ENCODE data around the gene ZNF740.

ZNF740 gene

DNA sequence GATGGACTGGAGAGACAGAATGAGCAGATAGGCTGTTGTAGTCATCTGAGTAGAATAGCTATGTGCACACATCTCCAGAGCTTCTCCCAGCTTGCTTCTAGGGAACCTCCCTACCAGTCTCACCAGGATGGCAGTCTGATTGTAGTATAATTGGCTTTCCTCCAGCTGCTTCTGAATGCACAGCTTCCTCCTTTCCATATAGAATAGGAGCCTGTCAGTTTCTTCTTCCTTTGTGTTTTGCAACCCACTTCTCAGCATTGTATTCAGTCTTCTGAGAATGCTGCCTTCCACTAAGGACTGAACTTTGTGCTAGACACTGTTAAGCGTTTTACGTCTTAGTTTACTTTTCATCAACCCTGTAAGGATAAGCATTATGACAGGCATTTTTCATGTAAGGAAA lies 2.4 kb downstream of the ZNF740 start:
- DNase-seq: no peak
- H3K36me3 Mint-ChIP-seq (ENCODE audit: low read depth): peaks cover 74% of the 10 kb centered on the region
- peak overlapping the region; percentile 93 for H3K27ac Mint-ChIP-seq
- H3K4me1 Mint-ChIP-seq (ENCODE audit: low read depth): peaks cover 55% of the 10 kb centered on the region
- peak overlapping the region; percentile 91 for H3K4me3 Mint-ChIP-seq
- H3K9me3 Mint-ChIP-seq: no peaks in the 10 kb centered on the region
- H3K27me3 Mint-ChIP-seq: no peaks in the 10 kb centered on the region

DNA sequence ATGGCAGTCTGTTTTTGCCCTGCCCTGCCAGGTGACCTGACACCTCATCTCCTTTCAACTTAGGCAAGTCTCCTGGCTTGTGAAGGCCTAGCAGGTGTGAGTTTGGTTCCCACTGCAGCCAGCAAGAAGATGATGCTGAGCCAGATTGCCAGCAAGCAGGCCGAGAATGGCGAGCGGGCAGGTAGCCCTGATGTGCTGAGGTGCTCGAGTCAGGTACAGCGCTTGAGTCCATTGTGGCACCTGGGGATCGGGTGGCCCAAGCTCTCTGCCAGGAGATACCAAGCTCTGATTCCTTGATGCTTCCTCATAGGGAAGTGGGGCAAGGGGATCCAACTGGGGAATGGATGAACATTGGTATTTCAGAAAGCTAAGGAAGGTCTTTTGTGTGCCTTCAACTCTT lies 4.3 kb downstream of the ZNF740 start:
- no peaks in the 10 kb centered on the region for H3K27me3 Mint-ChIP-seq
- peaks cover 54% of the 10 kb centered on the region for H3K4me1 Mint-ChIP-seq (ENCODE audit: low read depth)
- H3K4me3 Mint-ChIP-seq: no peak overlapping the region
- peaks cover 91% of the 10 kb centered on the region for H3K36me3 Mint-ChIP-seq (ENCODE audit: low read depth)
- H3K9me3 Mint-ChIP-seq: no peaks in the 10 kb centered on the region
- no peak for DNase-seq
- peak overlapping the region; percentile 42 for H3K27ac Mint-ChIP-seq

DNA sequence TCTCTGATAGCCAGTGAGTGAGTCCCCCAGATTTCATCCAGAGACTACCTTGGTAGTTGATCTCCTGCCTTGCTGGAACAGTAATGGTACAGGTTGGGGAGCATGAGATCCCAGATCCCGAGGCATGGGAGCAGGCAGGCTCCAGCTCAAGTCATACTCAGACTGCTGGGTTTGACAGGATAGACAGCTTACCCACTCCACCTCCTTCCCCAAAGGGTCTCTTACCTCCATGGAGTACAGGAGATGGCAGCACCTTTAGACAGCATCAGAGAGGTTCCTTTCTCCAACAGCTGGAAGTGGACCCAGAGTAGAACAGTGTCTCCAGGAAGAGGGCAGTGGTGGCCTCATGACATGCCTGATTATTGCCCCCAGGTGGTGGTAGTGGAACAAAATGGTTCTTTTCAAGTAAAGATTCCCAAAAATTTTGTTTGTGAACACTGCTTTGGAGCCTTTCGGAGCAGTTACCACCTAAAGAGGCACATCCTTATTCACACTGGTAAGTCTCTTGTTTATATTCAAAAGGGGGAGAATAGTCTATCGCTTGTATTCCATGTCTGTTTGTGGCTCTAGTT lies 5.1 kb downstream of the ZNF740 start:
- Mint-ChIP-seq H3K27me3 (no peaks in the 10 kb centered on the region), H3K4me1 (ENCODE audit: low read depth) (peaks cover 56% of the 10 kb centered on the region), H3K27ac (peak overlapping the region; percentile 38), H3K9me3 (no peaks in the 10 kb centered on the region), H3K36me3 (ENCODE audit: low read depth) (peaks cover 94% of the 10 kb centered on the region), H3K4me3 (no peak overlapping the region)
- no peak for DNase-seq

DNA sequence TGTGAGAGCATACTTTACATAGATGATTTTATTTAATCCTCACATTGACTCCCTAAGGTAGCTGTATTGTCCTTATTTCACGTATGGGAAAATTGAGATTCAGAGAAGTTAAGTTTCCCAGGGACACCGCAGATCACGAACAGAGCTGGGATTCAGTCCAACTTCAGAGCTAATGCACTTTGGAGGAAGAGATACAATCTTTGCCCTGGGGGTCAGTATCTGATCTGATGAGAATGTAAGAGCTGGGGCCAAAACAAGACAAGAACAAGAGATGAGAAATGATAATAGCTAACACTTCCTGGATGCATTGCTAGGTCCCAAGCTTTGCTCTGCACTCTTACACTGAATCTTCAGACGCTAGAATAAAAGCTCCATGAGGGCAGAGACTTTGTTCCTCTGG lies 6.2 kb downstream of the ZNF740 start:
- H3K27me3 Mint-ChIP-seq: no peaks in the 10 kb centered on the region
- H3K27ac Mint-ChIP-seq: no peak overlapping the region
- no peak for DNase-seq
- peaks cover 54% of the 10 kb centered on the region for H3K4me1 Mint-ChIP-seq (ENCODE audit: low read depth)
- H3K36me3 Mint-ChIP-seq (ENCODE audit: low read depth): peaks cover 96% of the 10 kb centered on the region
- no peaks in the 10 kb centered on the region for H3K9me3 Mint-ChIP-seq
- H3K4me3 Mint-ChIP-seq: no peak overlapping the region

DNA sequence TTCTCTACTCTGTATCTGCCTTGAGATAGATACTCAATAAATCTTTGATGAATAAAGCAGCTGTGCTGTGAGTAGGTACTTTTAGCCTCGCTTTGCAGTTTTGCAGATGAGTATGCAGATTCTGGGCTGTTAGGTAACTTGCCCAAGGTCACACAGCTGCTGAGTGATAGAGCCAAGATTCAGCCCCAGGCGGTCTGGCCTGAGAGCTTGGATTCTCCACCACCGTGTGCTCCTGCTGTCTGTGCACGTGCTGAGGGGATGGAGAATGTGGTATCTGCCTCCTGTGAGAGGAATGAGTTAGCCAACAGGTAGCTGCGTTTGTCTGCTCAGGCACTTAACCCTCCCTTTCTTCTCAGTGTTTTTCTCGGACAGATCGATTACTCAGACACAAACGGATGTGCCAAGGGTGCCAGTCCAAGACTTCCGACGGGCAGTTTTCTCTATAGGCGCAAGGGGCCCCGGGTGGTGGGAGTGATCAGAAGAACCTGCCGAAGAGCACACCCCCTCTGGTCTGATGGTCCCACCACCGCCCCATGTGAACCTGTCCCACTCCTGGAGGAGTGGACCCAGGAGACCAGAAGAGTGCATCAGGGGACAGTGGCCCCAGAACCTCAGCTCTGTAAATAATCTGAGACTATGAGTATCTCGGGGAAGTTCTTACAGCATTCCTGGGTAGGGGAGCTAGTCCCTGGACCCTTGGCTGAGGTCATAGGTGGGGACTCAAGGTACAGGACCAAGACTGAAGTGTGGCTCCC lies 6.8 kb downstream of the ZNF740 start:
- H3K4me3 Mint-ChIP-seq: no peak overlapping the region
- no peaks in the 10 kb centered on the region for H3K9me3 Mint-ChIP-seq
- H3K4me1 Mint-ChIP-seq (ENCODE audit: low read depth): peaks cover 51% of the 10 kb centered on the region
- peaks cover 96% of the 10 kb centered on the region for H3K36me3 Mint-ChIP-seq (ENCODE audit: low read depth)
- peak overlapping the region; percentile 76 for H3K27ac Mint-ChIP-seq
- DNase-seq: no peak
- no peaks in the 10 kb centered on the region for H3K27me3 Mint-ChIP-seq

DNA sequence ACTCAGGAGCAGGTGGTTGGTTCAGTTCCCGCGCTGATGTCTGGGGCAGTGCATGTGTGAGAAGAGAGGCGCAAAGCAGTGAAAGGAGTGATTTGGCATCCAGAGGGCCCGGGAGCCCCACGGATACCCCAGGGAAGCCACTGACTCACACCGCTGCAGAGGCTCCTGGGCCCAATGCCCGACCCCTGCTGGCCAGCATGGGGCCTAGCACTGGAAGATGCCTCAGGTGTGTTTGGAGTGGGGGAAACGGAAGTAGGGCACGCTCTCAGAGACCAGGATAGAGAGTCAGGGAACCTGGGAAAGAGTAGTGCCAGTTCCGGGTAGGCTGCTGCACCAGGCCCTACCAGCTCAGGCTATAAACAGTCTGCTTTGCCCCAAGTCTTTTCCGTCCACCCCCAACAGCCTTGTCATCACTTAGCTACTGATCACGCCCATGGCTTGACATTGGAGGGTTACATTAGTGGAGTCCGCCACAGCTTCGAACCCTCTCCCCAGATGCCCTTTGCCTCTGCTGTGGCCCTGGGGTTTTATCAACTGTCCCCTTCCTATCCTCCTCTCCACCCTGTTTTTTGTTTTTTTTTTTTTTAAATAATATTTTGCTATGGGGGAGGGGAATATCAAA lies 9.7 kb downstream of the ZNF740 start:
- Mint-ChIP-seq H3K36me3 (ENCODE audit: low read depth) (peaks cover 96% of the 10 kb centered on the region), H3K4me3 (no peak overlapping the region), H3K27me3 (no peaks in the 10 kb centered on the region), H3K27ac (peak overlapping the region; percentile 82), H3K9me3 (no peaks in the 10 kb centered on the region), H3K4me1 (ENCODE audit: low read depth) (peaks cover 25% of the 10 kb centered on the region)
- peak; percentile 67 for DNase-seq

DNA sequence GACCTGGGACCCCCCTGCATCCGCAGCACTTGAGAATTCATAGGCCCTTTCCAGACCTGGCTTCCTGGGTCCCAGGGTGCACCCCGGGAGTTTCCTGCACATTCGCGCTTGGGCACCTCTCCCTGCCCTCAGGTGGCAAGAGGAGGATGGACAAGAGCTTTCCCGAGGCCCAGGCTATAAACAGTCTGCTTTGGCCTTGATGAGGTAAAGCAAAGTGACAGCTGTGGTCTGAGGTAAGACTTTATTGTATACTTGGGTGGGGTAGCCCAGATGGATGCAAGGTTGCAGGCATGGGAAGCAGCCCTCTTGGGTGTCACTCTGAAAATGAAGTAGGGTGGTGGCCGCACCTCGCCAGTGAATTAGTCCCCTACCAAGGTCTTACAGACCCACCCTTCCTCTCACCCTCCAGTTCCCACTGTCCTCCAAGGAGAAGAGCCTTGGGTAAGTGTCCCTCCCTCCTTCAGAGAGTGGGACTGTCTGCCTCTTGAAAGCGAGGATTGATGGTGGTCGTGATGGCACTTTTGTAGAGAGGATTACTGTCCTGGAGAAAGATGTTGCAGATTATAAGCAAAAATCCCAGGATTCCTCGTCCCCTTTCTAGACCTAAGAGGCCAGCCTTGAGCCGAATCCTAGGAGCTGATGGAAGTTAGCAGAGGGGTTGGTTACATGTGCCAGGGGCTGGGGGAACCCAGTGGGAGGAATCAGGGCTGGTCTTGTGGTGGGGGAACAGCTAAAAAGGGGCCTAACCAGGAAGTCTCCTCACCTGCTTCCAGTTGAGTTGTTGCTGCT lies 10.8 kb downstream of the ZNF740 start:
- Mint-ChIP-seq H3K36me3 (ENCODE audit: low read depth) (peaks cover 96% of the 10 kb centered on the region), H3K27ac (peak overlapping the region; percentile 63), H3K27me3 (no peaks in the 10 kb centered on the region), H3K9me3 (no peaks in the 10 kb centered on the region), H3K4me3 (no peak overlapping the region), H3K4me1 (ENCODE audit: low read depth) (peaks cover 26% of the 10 kb centered on the region)
- no peak for DNase-seq

DNA sequence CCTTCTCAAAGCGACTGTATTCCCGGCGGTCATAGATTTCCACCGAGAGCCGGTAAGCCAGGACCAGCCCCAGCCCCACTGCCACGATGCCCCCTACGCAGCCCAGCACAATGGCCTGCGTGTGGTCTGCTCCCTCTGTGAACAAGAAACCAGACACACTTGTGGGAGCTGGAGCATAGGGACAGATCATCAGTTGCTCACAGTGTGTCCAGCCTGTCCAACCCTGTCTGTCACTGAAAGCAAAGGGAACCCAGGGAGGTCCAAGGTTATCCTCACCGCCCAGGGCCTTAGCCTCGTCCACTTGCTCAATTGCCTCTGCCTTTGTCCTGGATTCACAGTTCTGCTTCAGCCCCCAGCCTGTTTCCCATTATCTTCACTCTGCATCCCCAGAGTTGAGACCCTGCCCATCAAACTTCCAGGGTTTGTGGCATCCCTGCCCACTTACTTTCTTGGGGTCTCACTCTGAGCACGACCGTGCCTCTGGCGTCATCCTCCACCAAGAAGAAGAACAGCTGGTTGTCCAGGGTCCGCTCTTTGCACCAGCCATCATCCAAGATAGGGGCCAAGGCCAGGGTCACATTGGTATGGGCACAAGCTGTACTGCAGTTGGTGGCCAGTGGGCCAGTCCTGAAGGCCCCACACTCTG lies 11.5 kb downstream of the ZNF740 start:
- Mint-ChIP-seq H3K4me1 (ENCODE audit: low read depth) (peaks cover 32% of the 10 kb centered on the region), H3K36me3 (ENCODE audit: low read depth) (peaks cover 96% of the 10 kb centered on the region), H3K27ac (peak overlapping the region; percentile 63), H3K9me3 (no peaks in the 10 kb centered on the region), H3K4me3 (no peak overlapping the region), H3K27me3 (no peaks in the 10 kb centered on the region)
- DNase-seq: no peak

DNA sequence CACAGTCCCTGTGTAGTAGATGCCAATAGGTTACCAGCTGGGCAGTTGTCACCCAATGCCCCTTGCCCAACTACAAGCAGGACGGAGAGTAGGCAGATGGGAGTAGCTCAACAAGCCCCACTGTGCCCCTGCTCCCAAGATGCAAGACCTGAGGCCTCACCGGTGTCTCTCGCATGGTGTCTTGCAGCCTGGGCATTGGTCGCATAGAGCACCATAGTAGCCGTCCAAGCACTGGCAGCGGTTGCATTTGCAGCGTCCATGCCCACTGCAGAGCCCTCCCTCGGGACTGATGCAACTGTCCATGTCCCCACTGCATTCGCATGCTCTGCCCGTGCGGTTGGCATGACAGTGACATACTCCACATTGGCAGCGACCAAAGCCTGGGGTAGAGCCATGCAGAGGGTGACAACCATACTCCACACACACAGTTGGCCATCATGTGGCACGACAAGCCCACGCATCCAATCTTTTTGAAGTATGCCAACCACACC lies 12.1 kb downstream of the ZNF740 start:
- Mint-ChIP-seq H3K9me3 (no peaks in the 10 kb centered on the region), H3K27me3 (no peaks in the 10 kb centered on the region), H3K4me3 (no peak overlapping the region), H3K27ac (peak overlapping the region; percentile 84), H3K36me3 (ENCODE audit: low read depth) (peaks cover 95% of the 10 kb centered on the region), H3K4me1 (ENCODE audit: low read depth) (peaks cover 35% of the 10 kb centered on the region)
- no peak for DNase-seq

DNA sequence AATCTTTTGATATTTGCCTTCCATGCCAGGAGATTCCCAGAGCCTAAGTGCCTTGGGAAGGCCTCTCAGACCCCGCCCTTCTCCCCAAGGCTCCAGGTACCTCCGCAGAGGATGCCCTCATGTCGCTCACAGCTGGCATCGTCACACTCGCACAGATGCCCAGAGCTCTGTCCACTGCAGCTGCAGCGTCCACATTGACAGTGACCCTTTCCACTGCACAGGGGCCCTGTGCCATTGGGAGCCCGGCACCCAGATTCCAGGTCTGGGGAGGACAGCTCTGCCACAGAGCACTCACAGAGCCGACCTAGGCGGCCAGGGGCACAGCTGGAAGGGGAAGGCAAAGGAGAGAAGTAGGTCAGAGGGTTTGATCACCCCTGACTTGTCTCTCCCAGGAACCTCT lies 12.5 kb downstream of the ZNF740 start:
- H3K36me3 Mint-ChIP-seq (ENCODE audit: low read depth): peaks cover 93% of the 10 kb centered on the region
- H3K27ac Mint-ChIP-seq: peak overlapping the region; percentile 84
- no peaks in the 10 kb centered on the region for H3K27me3 Mint-ChIP-seq
- no peak for DNase-seq
- no peak overlapping the region for H3K4me3 Mint-ChIP-seq
- no peaks in the 10 kb centered on the region for H3K9me3 Mint-ChIP-seq
- peaks cover 39% of the 10 kb centered on the region for H3K4me1 Mint-ChIP-seq (ENCODE audit: low read depth)

DNA sequence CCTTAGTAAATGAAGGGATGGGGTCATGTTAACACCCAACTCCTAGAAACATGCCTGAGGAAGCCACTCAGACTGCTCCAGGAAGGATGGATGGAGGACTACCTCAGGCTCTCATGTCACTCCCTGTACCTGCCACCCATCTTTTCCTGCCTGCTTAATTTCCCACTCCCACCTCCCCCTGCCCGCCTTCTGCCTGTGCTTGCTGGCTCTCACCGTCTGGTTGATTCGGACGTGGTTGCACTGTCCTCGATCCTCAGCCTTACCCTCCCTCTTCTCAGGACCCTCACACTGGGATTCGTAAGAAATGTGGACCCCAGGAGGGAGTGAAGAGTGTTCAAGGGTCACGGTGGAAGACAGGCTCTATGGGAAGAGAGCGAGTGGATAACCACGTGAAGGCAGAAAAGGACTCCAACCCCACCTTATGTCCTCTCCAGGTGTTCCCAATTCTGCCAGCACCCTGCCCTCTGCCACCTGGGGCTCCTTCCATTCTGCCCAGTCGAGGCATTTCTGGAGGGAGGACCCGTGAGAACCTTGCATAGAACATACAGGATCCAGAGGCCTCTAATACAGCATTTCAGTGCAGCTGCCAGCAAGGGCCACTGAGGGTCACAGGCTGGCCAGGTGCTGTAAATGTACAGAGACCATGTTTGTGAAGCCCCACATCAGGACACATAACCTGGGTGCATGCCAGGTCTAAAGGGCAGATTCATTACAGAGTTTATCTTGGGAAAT lies 13.6 kb downstream of the ZNF740 start:
- no peak overlapping the region for H3K4me3 Mint-ChIP-seq
- no peaks in the 10 kb centered on the region for H3K9me3 Mint-ChIP-seq
- peaks cover 90% of the 10 kb centered on the region for H3K36me3 Mint-ChIP-seq (ENCODE audit: low read depth)
- no peak for DNase-seq
- H3K27me3 Mint-ChIP-seq: no peaks in the 10 kb centered on the region
- peaks cover 46% of the 10 kb centered on the region for H3K4me1 Mint-ChIP-seq (ENCODE audit: low read depth)
- peak overlapping the region; percentile 84 for H3K27ac Mint-ChIP-seq

DNA sequence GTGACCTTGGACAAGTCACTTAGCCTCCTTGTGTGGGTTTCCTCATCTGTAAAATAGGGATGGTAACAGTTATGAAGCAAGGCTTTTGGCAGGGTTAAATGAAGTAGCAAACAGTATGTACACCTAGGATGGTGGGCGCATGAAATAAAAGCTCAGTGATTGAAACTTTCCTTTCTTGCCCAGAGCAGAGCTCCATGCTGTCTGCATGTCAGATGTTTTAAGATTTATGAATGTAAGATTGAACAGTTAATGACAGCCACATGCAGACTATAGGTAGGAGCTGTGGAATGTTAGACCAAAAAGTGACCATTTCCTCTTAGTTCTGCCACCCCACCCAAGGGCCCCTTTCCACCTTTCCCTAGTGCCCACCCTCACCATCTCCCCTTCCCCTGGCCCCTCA lies 14.5 kb downstream of the ZNF740 start:
- H3K9me3 Mint-ChIP-seq: no peaks in the 10 kb centered on the region
- no peak for DNase-seq
- peak overlapping the region; percentile 73 for H3K27ac Mint-ChIP-seq
- peaks cover 48% of the 10 kb centered on the region for H3K4me1 Mint-ChIP-seq (ENCODE audit: low read depth)
- H3K27me3 Mint-ChIP-seq: no peaks in the 10 kb centered on the region
- H3K4me3 Mint-ChIP-seq: no peak overlapping the region
- peaks cover 88% of the 10 kb centered on the region for H3K36me3 Mint-ChIP-seq (ENCODE audit: low read depth)

DNA sequence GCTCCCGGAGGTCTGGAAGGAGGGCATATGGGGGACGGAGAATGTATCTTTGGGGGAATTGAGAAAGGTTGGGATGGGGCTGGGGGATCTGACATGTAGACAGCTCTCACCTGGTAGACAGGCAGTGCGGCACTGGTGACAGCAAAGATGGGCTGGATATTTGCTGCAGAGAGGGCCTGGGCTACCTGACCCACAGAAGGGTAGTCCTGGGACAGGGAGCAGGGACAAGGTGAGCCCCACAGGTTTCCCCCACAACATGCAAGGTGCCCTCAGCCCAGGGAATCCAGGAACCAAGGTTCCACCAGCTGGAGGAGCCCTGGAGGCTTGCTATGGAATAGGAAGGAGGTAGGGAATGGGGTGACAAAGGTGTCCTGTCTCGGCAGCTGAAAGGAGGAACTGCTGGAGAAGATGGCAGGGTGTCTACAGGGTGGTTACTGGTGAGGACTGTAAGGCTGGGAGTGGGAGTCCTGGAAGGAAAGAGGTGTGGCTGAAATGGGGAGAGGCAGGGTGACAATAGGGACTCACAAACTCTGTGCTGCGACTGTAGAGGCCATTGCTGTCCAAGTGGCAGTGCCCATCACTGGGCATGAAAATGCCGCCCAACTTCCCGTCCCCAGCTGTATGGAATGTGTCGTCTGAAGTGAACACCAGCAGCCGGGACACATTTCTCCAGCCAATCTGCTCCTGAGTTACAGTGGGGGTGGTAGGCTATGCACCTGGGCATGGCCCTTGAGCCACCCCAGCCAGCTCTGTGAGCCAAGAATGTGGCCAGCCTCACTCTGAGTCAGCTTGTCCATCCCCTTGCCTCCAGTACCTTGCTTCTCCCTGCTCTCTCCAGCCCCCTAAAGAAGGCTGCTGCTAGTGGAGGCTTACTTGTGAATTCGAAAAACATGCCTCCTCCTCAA lies 15.2 kb downstream of the ZNF740 start:
- no peaks in the 10 kb centered on the region for H3K9me3 Mint-ChIP-seq
- H3K4me3 Mint-ChIP-seq: no peak overlapping the region
- H3K27ac Mint-ChIP-seq: peak overlapping the region; percentile 73
- peaks cover 88% of the 10 kb centered on the region for H3K36me3 Mint-ChIP-seq (ENCODE audit: low read depth)
- DNase-seq: no peak
- peaks cover 50% of the 10 kb centered on the region for H3K4me1 Mint-ChIP-seq (ENCODE audit: low read depth)
- H3K27me3 Mint-ChIP-seq: no peaks in the 10 kb centered on the region
